ENCODE data around the gene F2RL2.

- TF ChIP-seq CTCF (IDR thresholded peaks at IDR 0.05) (no peak), POLR2A (IDR thresholded peaks at IDR 0.05) (no peak), EP300 (IDR thresholded peaks at IDR 0.05) (no peak)
These were observed 16.5 kb downstream of the F2RL2 start for GRCh38 chr5:76606701-76607100.

All from tibial nerve (tissue), 4 donors.